ENCODE results near the gene TBC1D12. TPM values are rescaled to one million over a fixed set of nuclear protein-coding genes. Genes with fewer than 3 reads are reported as not detected.

TBC1D12 gene
- total RNA-seq, 2 experiments from 2014 or later = 0.27 to 0.42 TPM

DNA sequence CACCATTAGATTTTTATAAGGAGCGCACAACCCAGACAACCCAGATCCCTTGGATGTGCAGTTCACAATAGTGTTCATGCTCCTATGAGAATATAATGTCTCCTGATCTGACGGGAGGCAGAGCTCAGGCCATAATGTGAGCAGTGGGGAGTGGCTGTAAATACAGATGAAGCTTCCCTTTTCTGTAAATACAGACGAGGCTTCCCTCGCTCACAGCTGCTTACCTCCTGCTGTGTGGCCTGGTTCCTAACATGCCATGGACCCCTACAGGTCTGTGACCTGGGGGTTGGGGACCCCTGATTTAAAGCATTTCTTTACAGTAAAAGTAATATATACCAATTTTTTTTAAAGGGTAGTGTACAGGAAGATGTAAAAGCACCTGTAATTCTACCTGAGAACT lies 176.4 kb downstream of the TBC1D12 start:
- H3K9me3 ChIP-seq (ENCODE audit: control insufficient read depth in 1 of 2, insufficient read depth in 1 of 2, low read length in 2 of 2) = no peaks in the 10 kb centered on the region
- no peaks in the 10 kb centered on the region for H3K36me3 ChIP-seq (ENCODE audit: insufficient read depth, low read length)
- no peak overlapping the region for H3K4me3 ChIP-seq (ENCODE audit: low read length)
- H3K4me1 ChIP-seq (ENCODE audit: insufficient read depth, low read length) = no peaks in the 10 kb centered on the region
- no peaks in the 10 kb centered on the region for H3K27me3 ChIP-seq (ENCODE audit: control insufficient read depth in 1 of 2, insufficient read depth in 2 of 2, low read length in 2 of 2)
- DNase-seq (no peak), ATAC-seq (ENCODE audit: poor library complexity) (no peak)
- intact Hi-C loops (cut with DNase I, micrococcal nuclease) = no loop called here
- Mint-ChIP-seq H3K9me3 (no peaks in the 10 kb centered on the region), H3K36me3 (ENCODE audit: low read depth) (peaks cover 18% of the 10 kb centered on the region), H3K27ac (no peak overlapping the region), H3K4me1 (ENCODE audit: low read depth) (no peaks in the 10 kb centered on the region), H3K27me3 (no peaks in the 10 kb centered on the region), H3K4me3 (no peak overlapping the region)
- H3K27ac ChIP-seq (ENCODE audit: low read depth in 1 of 2, low read length in 2 of 2) = no peak overlapping the region
- ChIA-PET CTCF (no interaction called here), POLR2A (no interaction called here)
- TF ChIP-seq, protein P1, sequence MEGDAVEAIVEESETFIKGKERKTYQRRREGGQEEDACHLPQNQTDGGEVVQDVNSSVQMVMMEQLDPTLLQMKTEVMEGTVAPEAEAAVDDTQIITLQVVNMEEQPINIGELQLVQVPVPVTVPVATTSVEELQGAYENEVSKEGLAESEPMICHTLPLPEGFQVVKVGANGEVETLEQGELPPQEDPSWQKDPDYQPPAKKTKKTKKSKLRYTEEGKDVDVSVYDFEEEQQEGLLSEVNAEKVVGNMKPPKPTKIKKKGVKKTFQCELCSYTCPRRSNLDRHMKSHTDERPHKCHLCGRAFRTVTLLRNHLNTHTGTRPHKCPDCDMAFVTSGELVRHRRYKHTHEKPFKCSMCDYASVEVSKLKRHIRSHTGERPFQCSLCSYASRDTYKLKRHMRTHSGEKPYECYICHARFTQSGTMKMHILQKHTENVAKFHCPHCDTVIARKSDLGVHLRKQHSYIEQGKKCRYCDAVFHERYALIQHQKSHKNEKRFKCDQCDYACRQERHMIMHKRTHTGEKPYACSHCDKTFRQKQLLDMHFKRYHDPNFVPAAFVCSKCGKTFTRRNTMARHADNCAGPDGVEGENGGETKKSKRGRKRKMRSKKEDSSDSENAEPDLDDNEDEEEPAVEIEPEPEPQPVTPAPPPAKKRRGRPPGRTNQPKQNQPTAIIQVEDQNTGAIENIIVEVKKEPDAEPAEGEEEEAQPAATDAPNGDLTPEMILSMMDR (IDR thresholded peaks at IDR 0.05) = no peak

DNA sequence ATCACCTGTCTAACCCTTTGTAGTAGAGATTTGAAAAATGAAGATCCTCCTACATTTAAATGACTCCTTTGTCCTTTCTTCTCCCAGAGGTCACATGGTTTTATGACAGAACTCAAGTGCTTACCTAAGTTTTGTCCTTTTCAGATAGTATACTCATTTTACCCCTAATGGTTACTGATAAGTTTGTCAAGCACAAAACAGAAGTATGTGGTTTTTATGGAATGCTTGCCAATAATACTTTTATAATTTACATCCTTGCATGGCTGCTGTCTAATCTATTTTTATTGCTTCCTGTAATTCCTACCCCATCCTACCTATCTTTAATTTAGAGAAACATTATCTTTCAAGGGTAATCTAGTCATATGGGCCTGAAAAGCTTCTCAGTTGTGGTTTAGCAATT lies 180.8 kb downstream of the TBC1D12 start:
- Mint-ChIP-seq H3K4me3 (no peak overlapping the region), H3K27me3 (no peaks in the 10 kb centered on the region), H3K27ac (no peak overlapping the region), H3K36me3 (ENCODE audit: low read depth) (peaks cover 20% of the 10 kb centered on the region), H3K9me3 (no peaks in the 10 kb centered on the region), H3K4me1 (ENCODE audit: low read depth) (no peaks in the 10 kb centered on the region)
- ATAC-seq (ENCODE audit: poor library complexity) (no peak), DNase-seq (no peak)
- H3K9me3 ChIP-seq (ENCODE audit: control insufficient read depth in 1 of 2, insufficient read depth in 1 of 2, low read length in 2 of 2) = no peaks in the 10 kb centered on the region
- H3K27ac ChIP-seq (ENCODE audit: low read depth in 1 of 2, low read length in 2 of 2) = no peak overlapping the region
- CTCF ChIA-PET = no interaction called here
- H3K36me3 ChIP-seq (ENCODE audit: insufficient read depth, low read length) = peaks cover under 1% of the 10 kb centered on the region
- H3K4me3 ChIP-seq (ENCODE audit: low read length) = no peak overlapping the region
- TF ChIP-seq, protein P1 (IDR thresholded peaks at IDR 0.05) = no peak
- no peaks in the 10 kb centered on the region for H3K4me1 ChIP-seq (ENCODE audit: insufficient read depth, low read length)
- no peaks in the 10 kb centered on the region for H3K27me3 ChIP-seq (ENCODE audit: control insufficient read depth in 1 of 2, insufficient read depth in 2 of 2, low read length in 2 of 2)
- POLR2A ChIA-PET = no interaction called here
- intact Hi-C loops (cut with DNase I, micrococcal nuclease) = loop anchor here in 1 of 2 experiments (5.0 kb wide), 1 partner anchor 971 kb away; the partner anchor contains the start of gene PDE6C

Other genes with a start within 250 kb of the TBC1D12 start
- gene NOC3L, start 39.6 kb upstream of the TBC1D12 start, total RNA-seq = 1 to 10 TPM; 7.1 to 8.0 TPM
- gene HELLS, start 143.2 kb downstream of the TBC1D12 start, total RNA-seq = 10 to 100 TPM in 1 of 2 experiments, 1 to 10 TPM in 1; 9.5 to 10.3 TPM

All from CD4-positive, alpha-beta T cell (primary cell).